ENCODE results near the gene DLX4. TPM values are rescaled to one million over a fixed set of nuclear protein-coding genes. Genes with fewer than 3 reads are reported as not detected.

The DLX4 gene
- total RNA-seq, 1 experiment from 2014 or later: 2.5 TPM

DNA sequence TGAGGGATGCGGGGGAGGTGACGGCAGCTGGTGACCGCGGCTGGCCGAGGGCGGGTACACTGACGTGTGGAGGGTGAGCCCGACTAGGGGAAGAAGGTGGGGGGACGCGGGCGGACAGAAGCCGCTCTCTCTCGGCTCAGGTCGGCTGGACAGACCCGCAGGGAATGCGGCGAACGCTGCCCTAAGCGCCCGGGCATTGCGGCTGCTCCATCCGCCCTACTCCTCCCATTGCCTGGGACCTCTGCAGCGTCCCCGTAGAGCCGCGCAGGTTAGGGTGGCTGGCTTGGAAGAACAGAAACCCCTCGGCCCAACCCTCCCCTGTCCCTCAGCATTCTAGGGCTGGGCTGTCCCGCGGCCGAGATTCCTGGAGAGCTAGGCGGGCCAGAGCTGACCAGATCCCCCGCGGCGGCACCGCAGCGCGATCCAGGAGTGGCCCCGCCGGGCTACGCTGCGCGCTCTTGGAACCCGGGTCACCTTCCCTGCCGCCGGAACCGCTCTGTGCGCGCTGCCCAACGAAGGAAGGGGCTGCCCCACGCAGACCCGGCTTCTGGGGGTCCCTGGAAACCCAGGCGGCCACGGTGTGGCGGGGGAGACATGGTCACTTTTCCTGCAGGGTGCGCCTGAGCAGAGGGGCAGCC, 3.0 kb downstream of the DLX4 start:
- no peak overlapping the region for H2BK20ac ChIP-seq (ENCODE audit: low read depth, low read length, poor library complexity, severe bottlenecking)
- H2AK5ac ChIP-seq (ENCODE audit: insufficient read length, low read length): no peak overlapping the region
- H3K27me3 ChIP-seq (ENCODE audit: insufficient read depth, low read length): peaks cover 82% of the 10 kb centered on the region
- no CpG with 5 or more reads among the region's 55 CpGs for WGBS (ENCODE audit: extremely low coverage, insufficient read length, low lambda C conversion rate)
- no peaks in the 10 kb centered on the region for H4K20me1 ChIP-seq (ENCODE audit: control insufficient read depth, insufficient read depth, insufficient read length)
- H2BK15ac ChIP-seq (ENCODE audit: low read depth, low read length): no peak overlapping the region
- H3K9ac ChIP-seq (ENCODE audit: extremely low read depth, insufficient read length, low read length): no peak overlapping the region
- H3K79me1 ChIP-seq (ENCODE audit: insufficient read depth, low read depth, low read length, poor library complexity, severe bottlenecking): no peaks in the 10 kb centered on the region
- Mint-ChIP-seq H3K27ac (no peak overlapping the region), H3K36me3 (ENCODE audit: insufficient read depth in 1 of 3, low read depth in 3 of 3) (no peaks in the 10 kb centered on the region; a peak in 1 of 7 replicates), H3K4me3 (peak overlapping the region; percentile 14 to 59; a peak in 3 of 5 replicates), H3K9me3 (peaks cover 0 to 3% of the 10 kb centered on the region in 2 experiments; a peak in 1 of 5 replicates), H3K4me1 (peaks cover 30 to 57% of the 10 kb centered on the region in 2 experiments), H3K27me3 (ENCODE audit: low read depth) (peaks cover 98% of the 10 kb centered on the region)
- TF ChIP-seq, protein P1, sequence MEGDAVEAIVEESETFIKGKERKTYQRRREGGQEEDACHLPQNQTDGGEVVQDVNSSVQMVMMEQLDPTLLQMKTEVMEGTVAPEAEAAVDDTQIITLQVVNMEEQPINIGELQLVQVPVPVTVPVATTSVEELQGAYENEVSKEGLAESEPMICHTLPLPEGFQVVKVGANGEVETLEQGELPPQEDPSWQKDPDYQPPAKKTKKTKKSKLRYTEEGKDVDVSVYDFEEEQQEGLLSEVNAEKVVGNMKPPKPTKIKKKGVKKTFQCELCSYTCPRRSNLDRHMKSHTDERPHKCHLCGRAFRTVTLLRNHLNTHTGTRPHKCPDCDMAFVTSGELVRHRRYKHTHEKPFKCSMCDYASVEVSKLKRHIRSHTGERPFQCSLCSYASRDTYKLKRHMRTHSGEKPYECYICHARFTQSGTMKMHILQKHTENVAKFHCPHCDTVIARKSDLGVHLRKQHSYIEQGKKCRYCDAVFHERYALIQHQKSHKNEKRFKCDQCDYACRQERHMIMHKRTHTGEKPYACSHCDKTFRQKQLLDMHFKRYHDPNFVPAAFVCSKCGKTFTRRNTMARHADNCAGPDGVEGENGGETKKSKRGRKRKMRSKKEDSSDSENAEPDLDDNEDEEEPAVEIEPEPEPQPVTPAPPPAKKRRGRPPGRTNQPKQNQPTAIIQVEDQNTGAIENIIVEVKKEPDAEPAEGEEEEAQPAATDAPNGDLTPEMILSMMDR (conservative IDR thresholded peaks at IDR 0.05): no peak
- H4K91ac ChIP-seq (ENCODE audit: insufficient read length, low read depth, low read length): no peak overlapping the region
- H2BK120ac ChIP-seq (ENCODE audit: low read depth, low read length, poor library complexity, severe bottlenecking): no peak overlapping the region
- H2BK5ac ChIP-seq (ENCODE audit: insufficient read length, low read length): no peak overlapping the region
- H3K27ac ChIP-seq (ENCODE audit: insufficient read length, low read depth, low read length): no peak overlapping the region
- no peak overlapping the region for H3T11ph ChIP-seq (ENCODE audit: low read length)
- no peaks in the 10 kb centered on the region for H3K79me2 ChIP-seq (ENCODE audit: insufficient read depth, low read length)
- no peak overlapping the region for H3K18ac ChIP-seq (ENCODE audit: insufficient read length, low read depth, low read length)
- no peak overlapping the region for H2BK12ac ChIP-seq (ENCODE audit: insufficient read length, low read depth, low read length)
- no peak overlapping the region for H2AFZ ChIP-seq (ENCODE audit: low read length)
- H3K4ac ChIP-seq (ENCODE audit: low read depth, low read length): no peak overlapping the region
- no peaks in the 10 kb centered on the region; the same call in 1 of the 2 replicates for H3K4me1 ChIP-seq (ENCODE audit: insufficient read depth, low read length)
- H3K23me2 ChIP-seq (ENCODE audit: insufficient read length, low read depth, low read length, poor library complexity, severe bottlenecking): peaks cover 15% of the 10 kb centered on the region
- no peak overlapping the region for H3K23ac ChIP-seq (ENCODE audit: insufficient read length, low read depth, low read length)
- no peak overlapping the region for H4K5ac ChIP-seq (ENCODE audit: insufficient read length, low read depth, low read length)
- no peak overlapping the region; the same call in 1 of the 2 replicates for H3K14ac ChIP-seq (ENCODE audit: insufficient read depth, low read length)
- H3K56ac ChIP-seq (ENCODE audit: insufficient read length, low read depth, low read length): no peak overlapping the region
- no peak overlapping the region for H4K8ac ChIP-seq (replicated peaks; ENCODE audit: insufficient read length, low read depth, low read length)
- DNase-seq: peak; percentile 52
- H3K4me2 ChIP-seq (ENCODE audit: insufficient read depth, insufficient read length, low read length): peak overlapping the region; percentile 6
- no peaks in the 10 kb centered on the region for H3K9me3 ChIP-seq (ENCODE audit: control insufficient read depth, low read depth, low read length)

Data from H9 (cell line).